Measurements from ENCODE around the gene MAP7D2.
A peak's percentile ranks its signal among the peaks of the same experiment; 100 is the strongest.

The MAP7D2 gene

GRCh38 chrX:20071511-20072079, 45.1 kb downstream of the MAP7D2 start:
- DNase-seq (ENCODE audit: extremely low spot score), result no peak
- POLR2A ChIA-PET, result no interaction called here
- TF ChIP-seq ELF4 (IDR thresholded peaks at IDR 0.05) (no peak), FOXM1 (IDR thresholded peaks at IDR 0.05; ENCODE audit: borderline replicate concordance) (no peak), SP1 (IDR thresholded peaks at IDR 0.05) (no peak), CTBP1 (IDR thresholded peaks at IDR 0.05; ENCODE audit: borderline replicate concordance) (no peak), SUZ12 (IDR thresholded peaks at IDR 0.05) (no peak), FOXA1 (IDR thresholded peaks at IDR 0.05) (no peak), LEF1 (IDR thresholded peaks at IDR 0.05; ENCODE audit: borderline replicate concordance) (no peak), BHLHE40 (IDR thresholded peaks at IDR 0.05; ENCODE audit: borderline replicate concordance) (no peak), PKNOX1 (IDR thresholded peaks at IDR 0.05) (no peak), ZNF384 (IDR thresholded peaks at IDR 0.05) (no peak), TARDBP (IDR thresholded peaks at IDR 0.05) (no peak), ARNT (IDR thresholded peaks at IDR 0.05) (no peak), L3MBTL2 (conservative IDR thresholded peaks at IDR 0.05) (no peak), NFRKB (IDR thresholded peaks at IDR 0.05) (no peak), HDGF (IDR thresholded peaks at IDR 0.05; ENCODE audit: borderline replicate concordance) (no peak), FOXK2 (IDR thresholded peaks at IDR 0.05) (no peak)
- CTCF ChIA-PET, result no interaction called here

GRCh38 chrX:20067709-20068561, 48.8 kb downstream of the MAP7D2 start:
- no peak for DNase-seq (ENCODE audit: extremely low spot score)
- POLR2A ChIA-PET, result no interaction called here
- CTCF ChIA-PET, result interaction anchor here (0.6 to 2.0 kb wide), 6 partner anchors 10 to 733 kb away, joined by 3 to 17 read pairs (median 6); no protein-coding TSS in a partner anchor
- TF ChIP-seq SP1 (IDR thresholded peaks at IDR 0.05), result no peak
- TF ChIP-seq ELF4 (IDR thresholded peaks at IDR 0.05), result no peak
- TF ChIP-seq ZNF384 (IDR thresholded peaks at IDR 0.05), result no peak
- no peak for TF ChIP-seq SUZ12 (IDR thresholded peaks at IDR 0.05)
- TF ChIP-seq NFRKB (IDR thresholded peaks at IDR 0.05), result no peak
- TF ChIP-seq FOXA1 (IDR thresholded peaks at IDR 0.05), result no peak
- no peak for TF ChIP-seq HDGF (IDR thresholded peaks at IDR 0.05; ENCODE audit: borderline replicate concordance)
- TF ChIP-seq FOXM1 (IDR thresholded peaks at IDR 0.05; ENCODE audit: borderline replicate concordance), result no peak
- no peak for TF ChIP-seq CTBP1 (IDR thresholded peaks at IDR 0.05; ENCODE audit: borderline replicate concordance)

- DNase-seq (ENCODE audit: extremely low spot score), result peak; percentile 58
- TF ChIP-seq SUZ12 (IDR thresholded peaks at IDR 0.05) (no peak), LEF1 (IDR thresholded peaks at IDR 0.05; ENCODE audit: borderline replicate concordance) (no peak), L3MBTL2 (conservative IDR thresholded peaks at IDR 0.05) (no peak), SP1 (IDR thresholded peaks at IDR 0.05) (no peak), FOXA1 (IDR thresholded peaks at IDR 0.05) (no peak), HDGF (IDR thresholded peaks at IDR 0.05; ENCODE audit: borderline replicate concordance) (no peak), ZNF384 (IDR thresholded peaks at IDR 0.05) (no peak), FOXM1 (IDR thresholded peaks at IDR 0.05; ENCODE audit: borderline replicate concordance) (no peak), NFRKB (IDR thresholded peaks at IDR 0.05) (no peak), CTBP1 (IDR thresholded peaks at IDR 0.05; ENCODE audit: borderline replicate concordance) (no peak), TARDBP (IDR thresholded peaks at IDR 0.05) (no peak), PKNOX1 (IDR thresholded peaks at IDR 0.05) (no peak), ARNT (IDR thresholded peaks at IDR 0.05) (no peak), ELF4 (IDR thresholded peaks at IDR 0.05) (no peak), BHLHE40 (IDR thresholded peaks at IDR 0.05; ENCODE audit: borderline replicate concordance) (no peak), FOXK2 (IDR thresholded peaks at IDR 0.05) (no peak)
- ChIA-PET CTCF (interaction anchor here (0.6 to 2.0 kb wide), 7 partner anchors 9 to 732 kb away, joined by 3 to 17 read pairs (median 7); no protein-coding TSS in a partner anchor), POLR2A (no interaction called here)
These were observed 49.6 kb downstream of the MAP7D2 start for GRCh38 chrX:20066968-20067708.

- DNase-seq (ENCODE audit: extremely low spot score), result peak; percentile 23
- ChIA-PET CTCF (interaction anchor here (0.6 to 1.5 kb wide), 4 partner anchors 39 to 175 kb away, joined by 3 to 6 read pairs (median 4); no protein-coding TSS in a partner anchor), POLR2A (no interaction called here)
- TF ChIP-seq FOXK2 (IDR thresholded peaks at IDR 0.05), result no peak
- TF ChIP-seq LEF1 (IDR thresholded peaks at IDR 0.05; ENCODE audit: borderline replicate concordance), result no peak
- TF ChIP-seq ARNT (IDR thresholded peaks at IDR 0.05), result no peak
- TF ChIP-seq BHLHE40 (IDR thresholded peaks at IDR 0.05; ENCODE audit: borderline replicate concordance), result no peak
- no peak for TF ChIP-seq SUZ12 (IDR thresholded peaks at IDR 0.05)
- TF ChIP-seq ZNF384 (IDR thresholded peaks at IDR 0.05), result no peak
- TF ChIP-seq NFRKB (IDR thresholded peaks at IDR 0.05), result no peak
These were observed 52.9 kb downstream of the MAP7D2 start for GRCh38 chrX:20063716-20064351.

- ChIA-PET POLR2A (no interaction called here), CTCF (interaction anchor here (0.6 to 1.5 kb wide), 3 partner anchors 40 to 159 kb away, joined by 3 to 6 read pairs (median 5); no protein-coding TSS in a partner anchor)
- no peak for DNase-seq (ENCODE audit: extremely low spot score)
- TF ChIP-seq LEF1 (IDR thresholded peaks at IDR 0.05; ENCODE audit: borderline replicate concordance) (no peak), NFRKB (IDR thresholded peaks at IDR 0.05) (no peak), L3MBTL2 (conservative IDR thresholded peaks at IDR 0.05) (no peak), BHLHE40 (IDR thresholded peaks at IDR 0.05; ENCODE audit: borderline replicate concordance) (no peak), TARDBP (IDR thresholded peaks at IDR 0.05) (no peak), FOXM1 (IDR thresholded peaks at IDR 0.05; ENCODE audit: borderline replicate concordance) (no peak), SUZ12 (IDR thresholded peaks at IDR 0.05) (no peak), ARNT (IDR thresholded peaks at IDR 0.05) (no peak), FOXK2 (IDR thresholded peaks at IDR 0.05) (no peak), CTBP1 (IDR thresholded peaks at IDR 0.05; ENCODE audit: borderline replicate concordance) (no peak), PKNOX1 (IDR thresholded peaks at IDR 0.05) (no peak), FOXA1 (IDR thresholded peaks at IDR 0.05) (no peak), ZNF384 (IDR thresholded peaks at IDR 0.05) (no peak), SP1 (IDR thresholded peaks at IDR 0.05) (no peak), ELF4 (IDR thresholded peaks at IDR 0.05) (no peak), HDGF (IDR thresholded peaks at IDR 0.05; ENCODE audit: borderline replicate concordance) (no peak)
These were observed 53.6 kb downstream of the MAP7D2 start for GRCh38 chrX:20063153-20063552.

Measured in HEK293T (cell line).